GM19351 (cell line): ENCODE data around the gene HIF1A.
"Not testable (repeated sequence)": the region's sequence is repeated elsewhere in the genome, so short reads cannot be mapped to it uniquely, and the experiment has no call there.

Experiments
- ATAC-seq: cut with Tn5 transposase; IDR thresholded peaks from one replicate; pipeline ENCODE4 v1.9.1; 2021; ENCODE audit warnings: mild to moderate bottlenecking, moderate library complexity; ENCODE audit not compliant: unreplicated experiment

Gene HIF1A

GRCh38 chr14:61694830-61695694, at the start of gene HIF1A:
Gene HIF1A (plus strand): TSS chr14:61695513. CDS start chr14:61695805, 292 bp downstream.
- peak; percentile 90 for ATAC-seq

DNA sequence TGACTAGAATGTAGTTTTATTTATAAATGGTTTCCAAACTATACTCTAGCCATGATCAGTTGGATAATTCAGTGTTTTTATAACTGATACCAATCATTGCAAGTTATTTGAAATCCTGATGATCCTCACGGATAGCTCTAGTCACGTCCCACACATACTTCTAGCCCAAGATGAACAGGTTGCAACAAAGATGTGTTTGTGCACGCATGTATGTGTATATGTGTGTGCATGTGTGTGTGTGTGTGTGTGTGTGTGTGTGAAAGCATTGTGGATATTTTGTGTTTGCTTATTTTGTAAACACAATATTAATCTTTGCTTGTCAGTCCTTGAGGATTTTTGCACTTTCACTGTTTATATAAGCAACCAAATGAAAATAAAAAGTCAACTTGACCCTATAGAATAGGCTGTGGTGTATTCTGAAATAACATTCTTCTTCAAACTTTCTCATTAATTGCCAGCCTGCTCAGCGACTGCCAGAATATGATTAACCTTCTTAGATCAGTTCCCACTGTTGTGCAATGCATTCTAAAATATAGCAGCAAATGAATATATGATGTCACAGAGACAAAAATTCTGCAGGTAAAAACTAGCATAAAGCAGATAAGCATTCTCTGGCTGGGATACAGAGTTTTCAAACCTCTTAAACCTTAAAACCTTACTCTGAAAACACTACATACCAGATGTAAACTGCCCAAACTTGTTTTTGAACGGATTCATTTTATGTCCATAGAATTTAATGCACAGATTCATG, 48.8 kb upstream of the HIF1A start:
- ATAC-seq: no peak

GRCh38 chr14:61647704-61648103, 47.6 kb upstream of the HIF1A start:
- no peak for ATAC-seq

DNA sequence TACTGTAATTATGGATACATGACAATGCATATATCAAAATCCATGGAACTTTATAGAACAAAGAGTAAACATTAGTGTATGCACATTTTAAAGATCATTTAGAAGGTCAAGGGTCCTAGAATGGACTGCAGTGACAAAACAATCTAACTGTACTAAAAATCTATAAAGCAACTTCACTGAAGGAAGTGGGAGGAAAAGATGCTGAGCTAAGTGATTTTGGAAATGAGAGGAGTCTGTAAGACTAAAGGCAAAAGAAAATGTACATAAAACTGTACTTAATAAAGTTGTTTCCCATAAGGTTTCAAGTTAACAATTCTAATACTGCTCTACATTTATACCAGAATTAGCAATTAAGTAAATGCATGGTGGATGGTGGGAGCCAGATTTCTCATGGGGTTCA, 46.9 kb upstream of the HIF1A start:
- ATAC-seq: no peak

- no peak for ATAC-seq
Measured at GRCh38 chr14:61649283-61649682, 46.0 kb upstream of the HIF1A start.

- ATAC-seq: no peak
Measured at GRCh38 chr14:61651355-61651754, 44.0 kb upstream of the HIF1A start.

GRCh38 chr14:61652526-61653262, 42.6 kb upstream of the HIF1A start:
- peak; percentile 71 for ATAC-seq

GRCh38 chr14:61653507-61653906, 41.8 kb upstream of the HIF1A start:
- no peak for ATAC-seq

GRCh38 chr14:61654026-61654425, 41.3 kb upstream of the HIF1A start:
- ATAC-seq: no peak

- ATAC-seq: no peak
Measured at GRCh38 chr14:61655777-61656176, 39.5 kb upstream of the HIF1A start.

DNA sequence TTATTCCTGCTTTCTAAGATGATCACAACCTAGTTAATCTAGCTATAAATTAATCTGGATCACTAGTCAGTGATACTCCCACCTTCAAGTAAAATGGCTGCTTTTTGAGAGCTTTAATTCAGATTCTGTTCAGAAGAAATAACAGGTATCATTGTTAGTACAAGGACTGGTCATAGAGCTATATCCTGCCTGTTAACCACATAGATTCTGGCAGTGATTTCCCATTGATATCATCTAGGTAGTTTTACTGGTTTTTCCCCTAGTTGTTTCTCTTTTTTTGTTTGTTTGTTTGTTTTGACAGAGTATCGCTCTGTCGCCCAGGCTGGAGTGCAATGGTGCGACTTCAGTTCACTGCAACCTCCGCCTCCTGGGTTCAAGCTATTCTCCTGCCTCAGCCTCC, 39.0 kb upstream of the HIF1A start:
- no peak for ATAC-seq

DNA sequence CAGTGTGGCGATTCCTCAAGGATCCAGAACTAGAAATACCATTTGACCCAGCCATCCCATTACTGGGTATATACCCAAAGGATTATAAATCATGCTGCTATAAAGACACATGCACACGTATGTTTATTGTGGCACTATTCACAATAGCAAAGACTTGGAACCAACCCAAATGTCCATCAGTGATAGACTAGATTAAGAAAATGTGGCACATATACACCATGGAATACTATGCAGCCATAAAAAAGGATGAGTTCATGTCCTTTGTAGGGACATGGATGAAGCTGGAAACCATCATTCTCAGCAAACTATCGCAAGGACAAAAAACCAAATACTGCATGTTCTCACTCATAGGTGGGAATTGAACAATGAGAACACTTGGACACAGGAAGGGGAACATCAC, 37.2 kb upstream of the HIF1A start:
- not testable (repeated sequence) for ATAC-seq

GRCh38 chr14:61659582-61659981, 35.7 kb upstream of the HIF1A start:
- ATAC-seq: no peak

GRCh38 chr14:61661471-61662400, 33.6 kb upstream of the HIF1A start:
- peak; percentile 33 for ATAC-seq

DNA sequence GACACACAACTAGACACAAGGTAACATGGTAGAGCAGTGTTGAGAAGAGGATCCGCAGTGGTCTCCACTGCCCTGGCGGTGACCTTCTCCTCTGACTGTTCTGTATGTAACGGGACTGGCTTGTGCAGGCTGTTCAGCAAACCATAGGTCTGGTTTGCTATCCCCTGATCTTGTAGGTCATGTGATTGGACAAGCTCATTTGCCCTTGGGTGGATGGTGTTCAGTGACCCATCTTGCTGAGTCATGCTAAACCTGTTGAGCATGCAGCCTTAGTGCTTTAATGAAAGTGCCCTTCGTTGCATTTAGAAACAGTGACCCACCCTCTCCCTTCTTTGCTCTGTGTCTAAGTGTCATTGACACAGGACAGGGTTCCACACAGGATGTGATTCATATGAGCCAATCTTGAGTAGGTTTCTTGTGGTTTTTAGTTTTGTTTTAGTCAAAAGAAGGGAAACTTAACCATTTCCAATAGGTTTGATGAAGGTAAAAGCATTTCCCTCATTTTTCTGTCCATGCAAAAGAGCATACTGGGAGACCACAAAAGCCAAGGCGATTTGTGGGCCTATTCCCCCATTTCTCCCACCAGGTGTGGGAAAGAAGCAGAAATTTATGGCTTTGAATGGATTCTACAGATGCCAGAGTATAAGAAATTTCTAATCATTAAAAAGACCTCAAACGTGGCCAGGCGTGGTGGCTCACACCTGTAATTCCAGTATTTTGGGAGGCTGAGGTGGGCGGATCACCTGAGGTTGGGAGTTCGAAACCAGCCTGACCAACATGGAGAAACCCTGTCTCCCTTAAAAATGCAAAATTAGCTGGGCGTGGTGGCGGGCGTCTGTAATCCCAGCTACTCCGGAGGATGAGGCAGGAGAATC, 32.6 kb upstream of the HIF1A start:
- peak; percentile 81 for ATAC-seq

GRCh38 chr14:61663312-61663979, 31.9 kb upstream of the HIF1A start:
- no peak for ATAC-seq

DNA sequence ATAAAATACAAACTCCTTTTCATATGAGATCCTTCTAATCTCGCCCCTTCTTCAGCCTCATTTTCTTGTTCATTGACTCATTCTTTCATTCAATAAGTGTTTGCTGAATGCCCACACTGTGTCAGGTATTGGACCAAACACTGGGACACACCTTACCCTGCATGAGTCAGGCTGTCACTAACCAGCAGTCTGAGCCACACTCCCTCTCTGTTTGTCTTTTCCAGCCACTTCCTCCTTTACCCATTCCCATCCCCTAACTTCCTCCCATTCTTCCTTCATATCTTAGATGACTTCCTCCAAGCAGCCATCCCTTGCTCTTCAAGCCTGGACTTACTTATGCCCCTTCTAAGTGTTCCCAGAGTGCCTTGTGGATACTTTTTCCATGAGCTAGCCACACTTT, 27.0 kb upstream of the HIF1A start:
- no peak for ATAC-seq

- ATAC-seq: no peak
Measured at GRCh38 chr14:61670576-61670975, 24.7 kb upstream of the HIF1A start.

DNA sequence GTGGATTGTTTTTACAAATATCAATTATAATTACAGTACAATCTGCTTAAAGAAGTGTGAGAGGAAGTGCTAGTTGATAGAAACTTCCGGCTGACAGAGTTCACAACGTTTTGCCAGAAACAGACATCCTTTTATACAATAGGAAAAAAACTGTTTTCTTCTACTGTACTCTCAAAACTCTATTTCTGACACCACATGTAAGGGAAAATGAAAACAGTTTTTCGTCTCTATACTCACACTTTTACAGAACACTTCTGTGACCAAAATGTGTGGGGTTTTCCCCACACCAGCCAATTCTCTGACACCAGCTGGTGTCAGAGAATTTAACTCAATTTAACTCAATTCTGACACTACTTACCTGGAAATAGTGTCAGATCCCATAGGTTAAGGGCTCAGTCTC, 24.2 kb upstream of the HIF1A start:
- ATAC-seq: peak; percentile 90
